Tibial nerve (tissue), 4 donors: Measurements from ENCODE around the gene CDC25B. TPM values are rescaled to one million over a fixed set of nuclear protein-coding genes. Genes with fewer than 3 reads are reported as not detected.

ENCODE experiments used
- DNase-seq, 2 donors: peaks; one replicate each; pipeline ENCODE4 v3.0.0-alpha.2; 2019; ENCODE audit warnings: low spot score in 2 of 2
- H3K27ac ChIP-seq, 4 donors: fragments of 200-600 bp; sonication (generic) in 3 of 4; one replicate each; pipeline ENCODE4 v1.5.1; 2017 to 2019; ENCODE audit warnings: mild to moderate bottlenecking in 1 of 4
- H3K27me3 ChIP-seq, 2 donors: fragments of 200-600 bp; sonication (generic) in 1 of 2; one replicate each; pipeline versions ENCODE4 v1.5.1 to v1.6.0; 2017 to 2019
- H3K36me3 ChIP-seq, 3 donors: fragments of 200-600 bp; sonication (generic); one replicate each; pipeline ENCODE4 v1.5.1; 2018 to 2019
- H3K4me1 ChIP-seq, 4 donors: fragments of 200-600 bp; sonication (generic) in 3 of 4; one replicate each; pipeline ENCODE4 v1.5.1; 2017 to 2019
- H3K4me3 ChIP-seq, 4 donors: fragments of 200-600 bp; sonication (generic) in 3 of 4; one replicate each; pipeline ENCODE4 v1.5.1; 2017 to 2019; ENCODE audit warnings: mild to moderate bottlenecking in 1 of 4, moderate library complexity in 1 of 4
- H3K9me3 ChIP-seq, 4 donors: fragments of 200-600 bp; sonication (generic) in 3 of 4; one replicate each; pipeline ENCODE4 v1.5.1; 2017 to 2019
- CTCF ChIP-seq, 5 experiments: fragments of 200-600 bp in 3 of 5; fragments of 450-650 bp in 2 of 5; sonication (generic) in 3 of 5; IDR thresholded peaks; one replicate each; pipeline ENCODE4 v1.5.1; 2016 to 2019; ENCODE audit warnings: antibody characterized with exemption in 5 of 5, mild to moderate bottlenecking in 3 of 5, moderate library complexity in 2 of 5
- EP300 ChIP-seq, 2 donors: sonication (generic); formaldehyde crosslinking; IDR thresholded peaks; one replicate each; pipeline ENCODE4 v1.6.1; 2017; ENCODE audit warnings: antibody characterized with exemption in 2 of 2, mild to moderate bottlenecking in 1 of 2
- POLR2A ChIP-seq, 2 donors: fragments of 450-650 bp; IDR thresholded peaks; one replicate each; pipeline ENCODE4 v1.6.1; 2017; ENCODE audit warnings: antibody characterized with exemption in 2 of 2, mild to moderate bottlenecking in 2 of 2, moderate library complexity in 2 of 2
- WGBS, 2 donors: methylation state at CpG; one replicate each; pipeline ENCODE4 v1.1.5; 2018; 5-methylcytosine and 5-hydroxymethylcytosine counted together
- total RNA-seq, 4 donors: library from RNA; depleted of rRNA; stranded (reverse); fragments of >200 nt; gene quantifications; one replicate each; pipeline ENCODE4 v1.1.0, GENCODE V29; 2016

CDC25B gene
- total RNA-seq, 4 donors from 2014 or later, result 33.0 to 65.4 (median 43.9) TPM

- TF ChIP-seq CTCF (IDR thresholded peaks at IDR 0.05), result no peak
- no peak for TF ChIP-seq POLR2A (IDR thresholded peaks at IDR 0.05)
- TF ChIP-seq EP300 (IDR thresholded peaks at IDR 0.05), result no peak
Observed at GRCh38 chr20:3782597-3782996, 13.5 kb upstream of the CDC25B start.

GRCh38 chr20:3783068-3783489 lies 13.0 kb upstream of the CDC25B start:
- H3K36me3 ChIP-seq, result peaks cover 0 to 22% (median 0%) of the 10 kb centered on the region in 3 donors
- H3K4me3 ChIP-seq, result no peak overlapping the region
- TF ChIP-seq EP300 (IDR thresholded peaks at IDR 0.05) (no peak), POLR2A (IDR thresholded peaks at IDR 0.05) (no peak), CTCF (IDR thresholded peaks at IDR 0.05) (no peak)
- H3K27ac ChIP-seq, result peak overlapping the region in 2 of 4 donors; percentile 9 to 17
- no peaks in the 10 kb centered on the region for H3K27me3 ChIP-seq
- WGBS, 2 donors, result 77 to 81% methylated on average over 2 of the region's 2 CpGs
- no peaks in the 10 kb centered on the region for H3K9me3 ChIP-seq
- DNase-seq, result no peak
- H3K4me1 ChIP-seq, result peaks cover 0 to 71% (median 37%) of the 10 kb centered on the region in 4 donors

More at GRCh38 chr20:3782597-3782996, 13.5 kb upstream of the CDC25B start:
- Histone ChIP-seq H3K27me3 (no peaks in the 10 kb centered on the region), H3K9me3 (no peaks in the 10 kb centered on the region), H3K27ac (peak overlapping the region in 1 of 4 donors; percentile 9), H3K4me3 (no peak overlapping the region), H3K4me1 (peaks cover 0 to 73% (median 39%) of the 10 kb centered on the region in 4 donors), H3K36me3 (peaks cover 0 to 22% (median 0%) of the 10 kb centered on the region in 3 donors)
- DNase-seq, result no peak
- 75 to 87% methylated on average over 6 of the region's 6 CpGs for WGBS, 2 donors

GRCh38 chr20:3783511-3784195 lies 12.5 kb upstream of the CDC25B start:
- no peak for DNase-seq
- H3K4me1 ChIP-seq, result peaks cover 0 to 71% (median 31%) of the 10 kb centered on the region in 4 donors
- H3K27me3 ChIP-seq, result no peaks in the 10 kb centered on the region
- H3K27ac ChIP-seq, result peak overlapping the region in 2 of 4 donors; percentile 48 to 54
- H3K4me3 ChIP-seq, result no peak overlapping the region
- WGBS, 2 donors, result 47 to 63% methylated on average over 10 of the region's 10 CpGs
- no peaks in the 10 kb centered on the region for H3K9me3 ChIP-seq
- H3K36me3 ChIP-seq, result peaks cover 0 to 22% (median 0%) of the 10 kb centered on the region in 3 donors
- no peak for TF ChIP-seq POLR2A (IDR thresholded peaks at IDR 0.05)
- TF ChIP-seq EP300 (IDR thresholded peaks at IDR 0.05), result no peak
- no peak for TF ChIP-seq CTCF (IDR thresholded peaks at IDR 0.05)

GRCh38 chr20:3784216-3784853 lies 11.8 kb upstream of the CDC25B start:
- no peak for DNase-seq
- peaks cover 0 to 73% (median 30%) of the 10 kb centered on the region in 4 donors for H3K4me1 ChIP-seq
- 65 to 83% methylated on average over 10 to 16 of the region's 17 CpGs for WGBS, 2 donors
- peak overlapping the region in 2 of 4 donors; percentile 48 to 54 for H3K27ac ChIP-seq
- peak overlapping the region in 1 of 4 donors; percentile 68 for H3K4me3 ChIP-seq
- H3K27me3 ChIP-seq, result no peaks in the 10 kb centered on the region
- TF ChIP-seq POLR2A (IDR thresholded peaks at IDR 0.05), result no peak
- TF ChIP-seq EP300 (IDR thresholded peaks at IDR 0.05), result no peak
- no peak for TF ChIP-seq CTCF (IDR thresholded peaks at IDR 0.05)
- H3K9me3 ChIP-seq, result no peaks in the 10 kb centered on the region
- H3K36me3 ChIP-seq, result peaks cover 0 to 22% (median 0%) of the 10 kb centered on the region in 3 donors

GRCh38 chr20:3784863-3785239 lies 11.3 kb upstream of the CDC25B start:
- Histone ChIP-seq H3K4me1 (peaks cover 0 to 73% (median 30%) of the 10 kb centered on the region in 4 donors), H3K27me3 (no peaks in the 10 kb centered on the region), H3K9me3 (no peaks in the 10 kb centered on the region), H3K27ac (peak overlapping the region in 2 of 4 donors; percentile 54 to 87), H3K4me3 (peak overlapping the region in 2 of 4 donors; percentile 68 to 71), H3K36me3 (peaks cover 0 to 22% (median 0%) of the 10 kb centered on the region in 3 donors)
- DNase-seq, result no peak
- TF ChIP-seq POLR2A (IDR thresholded peaks at IDR 0.05), result no peak
- TF ChIP-seq EP300 (IDR thresholded peaks at IDR 0.05), result no peak
- no peak for TF ChIP-seq CTCF (IDR thresholded peaks at IDR 0.05)
- 82 to 85% methylated on average over 6 of the region's 6 CpGs for WGBS, 2 donors
